SU-DHL-6 (cell line): ENCODE measurements around the gene BRAT1.

Experiments
- EZH2phosphoT487 ChIP-seq: fragments of 200-600 bp; sonication (generic), shearing (Covaris generic); conservative IDR thresholded peaks from 2 replicates; pipeline ENCODE4 v1.6.1; 2018; ENCODE audit warnings: mild to moderate bottlenecking, antibody characterized with exemption, low read length, moderate library complexity, mixed read lengths
- TF ChIP-seq, protein P1 (sequence below): fragments of 200-600 bp; sonication (generic); IDR thresholded peaks from one replicate; pipeline ENCODE4 v1.5.1; 2017; ENCODE audit warnings: antibody characterized with exemption, mild to moderate bottlenecking, low read length, moderate library complexity; ENCODE audit not compliant: insufficient read depth, poor library complexity, severe bottlenecking

GRCh38 chr7:2566348-2566889, 11.1 kb upstream of the BRAT1 start:
- TF ChIP-seq, protein P1, sequence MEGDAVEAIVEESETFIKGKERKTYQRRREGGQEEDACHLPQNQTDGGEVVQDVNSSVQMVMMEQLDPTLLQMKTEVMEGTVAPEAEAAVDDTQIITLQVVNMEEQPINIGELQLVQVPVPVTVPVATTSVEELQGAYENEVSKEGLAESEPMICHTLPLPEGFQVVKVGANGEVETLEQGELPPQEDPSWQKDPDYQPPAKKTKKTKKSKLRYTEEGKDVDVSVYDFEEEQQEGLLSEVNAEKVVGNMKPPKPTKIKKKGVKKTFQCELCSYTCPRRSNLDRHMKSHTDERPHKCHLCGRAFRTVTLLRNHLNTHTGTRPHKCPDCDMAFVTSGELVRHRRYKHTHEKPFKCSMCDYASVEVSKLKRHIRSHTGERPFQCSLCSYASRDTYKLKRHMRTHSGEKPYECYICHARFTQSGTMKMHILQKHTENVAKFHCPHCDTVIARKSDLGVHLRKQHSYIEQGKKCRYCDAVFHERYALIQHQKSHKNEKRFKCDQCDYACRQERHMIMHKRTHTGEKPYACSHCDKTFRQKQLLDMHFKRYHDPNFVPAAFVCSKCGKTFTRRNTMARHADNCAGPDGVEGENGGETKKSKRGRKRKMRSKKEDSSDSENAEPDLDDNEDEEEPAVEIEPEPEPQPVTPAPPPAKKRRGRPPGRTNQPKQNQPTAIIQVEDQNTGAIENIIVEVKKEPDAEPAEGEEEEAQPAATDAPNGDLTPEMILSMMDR = no peak
- TF ChIP-seq EZH2phosphoT487 = no peak
